Thyroid gland (tissue), 4 donors: Measurements from ENCODE around the gene PAQR8. TPM values are rescaled to one million over a fixed set of nuclear protein-coding genes. Genes with fewer than 3 reads are reported as not detected.

Source experiments
- DNase-seq, 2 donors: peaks; one replicate each; pipeline ENCODE4 v3.0.0-alpha.2; 2019
- H3K27ac ChIP-seq, 3 donors: fragments of 200-600 bp; sonication (generic); 1 replicate in 2 of 3; 2 replicates in 1 of 3; pipeline ENCODE4 v1.5.1; 2016 to 2019; ENCODE audit warnings: mild to moderate bottlenecking in 1 of 3, moderate library complexity in 1 of 3
- H3K27me3 ChIP-seq: fragments of 200-600 bp; sonication (generic); one replicate; pipeline ENCODE4 v1.5.1; 2019
- H3K36me3 ChIP-seq, 2 donors: fragments of 200-600 bp; sonication (generic); one replicate each; pipeline ENCODE4 v1.5.1; 2016 to 2019
- H3K4me1 ChIP-seq, 2 donors: fragments of 200-600 bp; sonication (generic); one replicate each; pipeline ENCODE4 v1.5.1; 2017 to 2019
- H3K4me3 ChIP-seq, 3 donors: fragments of 200-600 bp; sonication (generic); replicated peaks in 1 of 3; 1 replicate in 2 of 3; 2 replicates in 1 of 3; pipeline ENCODE4 v1.5.1; 2016; ENCODE audit warnings: mild to moderate bottlenecking in 1 of 3
- H3K9me3 ChIP-seq: fragments of 200-600 bp; sonication (generic); one replicate; pipeline ENCODE4 v1.5.1; 2017
- POLR2A ChIP-seq, 2 donors: fragments of 450-650 bp; IDR thresholded peaks; one replicate each; pipeline ENCODE4 v1.6.1; 2017; ENCODE audit warnings: antibody characterized with exemption in 2 of 2, mild to moderate bottlenecking in 2 of 2, moderate library complexity in 1 of 2
- WGBS, 2 donors: methylation state at CpG; one replicate each; pipeline ENCODE4 v1.1.5; 2017; 5-methylcytosine and 5-hydroxymethylcytosine counted together
- intact Hi-C: fragments of 100-400 bp; cut with DNase I; formaldehyde crosslinking; loops from one replicate; pipeline ENCODE4 v1.15.1; 2023
- total RNA-seq, 4 donors: library from RNA; depleted of rRNA; stranded (reverse); fragments of >200 nt; gene quantifications; one replicate each; pipeline ENCODE4 v1.2.3, GENCODE V29; 2016
- TF ChIP-seq, protein P1 (sequence below), 6 experiments: fragments of 200-600 bp in 3 of 6; fragments of 450-650 bp in 3 of 6; sonication (generic) in 3 of 6; IDR thresholded peaks; one replicate each; pipeline ENCODE4 v1.5.1; 2016 to 2019; ENCODE audit warnings: antibody characterized with exemption in 6 of 6, mild to moderate bottlenecking in 2 of 6, inconsistent platforms in 1 of 6, moderate library complexity in 1 of 6

The PAQR8 gene
- total RNA-seq, 4 donors from 2014 or later: 2.7 to 9.7 (median 5.4) TPM

DNA sequence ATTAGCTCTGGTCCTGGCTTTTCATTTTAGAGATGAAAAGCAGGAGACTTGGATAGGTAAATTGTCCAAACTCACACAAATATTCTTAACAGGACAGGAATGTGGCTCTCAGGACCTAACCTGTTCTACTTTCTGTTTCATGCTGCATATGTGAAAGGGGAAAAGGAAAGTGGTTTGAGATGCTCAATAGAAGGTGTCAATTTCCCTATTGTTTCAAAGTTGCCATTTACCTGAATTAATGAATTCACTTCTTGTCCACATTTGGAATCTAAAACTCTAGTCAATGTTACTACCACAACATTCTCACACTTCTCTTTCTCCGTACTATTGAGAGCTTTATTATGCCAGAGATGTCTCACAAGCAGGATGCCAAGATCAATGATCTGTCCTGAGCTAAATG is 53.4 kb downstream of the PAQR8 start:
- no peak for DNase-seq
- H3K4me3 ChIP-seq: no peak overlapping the region
- H3K36me3 ChIP-seq: no peaks in the 10 kb centered on the region
- intact Hi-C loops: no loop called here
- 89 to 94% methylated on average over 1 of the region's 1 CpG for WGBS, 2 donors
- no peaks in the 10 kb centered on the region for H3K9me3 ChIP-seq
- TF ChIP-seq, protein P1, sequence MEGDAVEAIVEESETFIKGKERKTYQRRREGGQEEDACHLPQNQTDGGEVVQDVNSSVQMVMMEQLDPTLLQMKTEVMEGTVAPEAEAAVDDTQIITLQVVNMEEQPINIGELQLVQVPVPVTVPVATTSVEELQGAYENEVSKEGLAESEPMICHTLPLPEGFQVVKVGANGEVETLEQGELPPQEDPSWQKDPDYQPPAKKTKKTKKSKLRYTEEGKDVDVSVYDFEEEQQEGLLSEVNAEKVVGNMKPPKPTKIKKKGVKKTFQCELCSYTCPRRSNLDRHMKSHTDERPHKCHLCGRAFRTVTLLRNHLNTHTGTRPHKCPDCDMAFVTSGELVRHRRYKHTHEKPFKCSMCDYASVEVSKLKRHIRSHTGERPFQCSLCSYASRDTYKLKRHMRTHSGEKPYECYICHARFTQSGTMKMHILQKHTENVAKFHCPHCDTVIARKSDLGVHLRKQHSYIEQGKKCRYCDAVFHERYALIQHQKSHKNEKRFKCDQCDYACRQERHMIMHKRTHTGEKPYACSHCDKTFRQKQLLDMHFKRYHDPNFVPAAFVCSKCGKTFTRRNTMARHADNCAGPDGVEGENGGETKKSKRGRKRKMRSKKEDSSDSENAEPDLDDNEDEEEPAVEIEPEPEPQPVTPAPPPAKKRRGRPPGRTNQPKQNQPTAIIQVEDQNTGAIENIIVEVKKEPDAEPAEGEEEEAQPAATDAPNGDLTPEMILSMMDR (IDR thresholded peaks at IDR 0.05): no peak
- TF ChIP-seq POLR2A (IDR thresholded peaks at IDR 0.05): no peak
- H3K27me3 ChIP-seq: no peaks in the 10 kb centered on the region
- H3K27ac ChIP-seq: no peak overlapping the region
- H3K4me1 ChIP-seq: peaks cover 7 to 20% of the 10 kb centered on the region in 2 donors

DNA sequence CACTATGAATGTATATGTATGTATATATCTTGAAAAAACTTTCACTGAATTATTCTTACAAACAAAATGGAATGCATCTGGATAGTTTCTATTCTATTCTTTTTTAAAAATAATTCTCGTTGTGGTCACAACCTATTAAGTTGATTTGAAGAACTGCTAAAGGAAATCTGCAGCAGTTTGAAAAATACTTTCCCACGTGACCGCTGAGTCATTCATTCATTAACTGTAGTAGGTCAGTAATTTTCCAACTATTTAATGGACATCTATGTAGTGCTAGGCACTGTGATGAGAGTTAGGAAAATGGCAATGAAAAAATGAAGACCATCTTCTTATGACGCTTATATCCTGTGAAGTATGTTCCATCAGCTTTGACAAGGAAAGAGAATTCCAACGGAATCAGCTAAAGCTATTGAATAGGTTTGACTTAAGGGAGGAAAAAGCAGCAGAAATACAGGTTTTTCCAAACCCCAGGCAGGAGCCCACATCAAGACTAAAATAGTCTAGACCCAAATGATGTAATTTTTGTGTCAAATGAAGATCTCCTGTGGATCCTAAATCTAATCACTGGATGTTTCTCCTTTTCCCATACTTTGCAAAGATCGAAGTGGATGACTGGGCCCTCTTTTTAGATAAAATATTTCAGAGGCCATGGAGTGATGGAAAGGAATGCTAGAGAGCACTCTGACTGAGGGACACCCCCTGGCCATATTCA is 54.1 kb downstream of the PAQR8 start:
- no peak for TF ChIP-seq POLR2A (IDR thresholded peaks at IDR 0.05)
- TF ChIP-seq, protein P1 (IDR thresholded peaks at IDR 0.05): no peak
- no peak overlapping the region for H3K27ac ChIP-seq

DNA sequence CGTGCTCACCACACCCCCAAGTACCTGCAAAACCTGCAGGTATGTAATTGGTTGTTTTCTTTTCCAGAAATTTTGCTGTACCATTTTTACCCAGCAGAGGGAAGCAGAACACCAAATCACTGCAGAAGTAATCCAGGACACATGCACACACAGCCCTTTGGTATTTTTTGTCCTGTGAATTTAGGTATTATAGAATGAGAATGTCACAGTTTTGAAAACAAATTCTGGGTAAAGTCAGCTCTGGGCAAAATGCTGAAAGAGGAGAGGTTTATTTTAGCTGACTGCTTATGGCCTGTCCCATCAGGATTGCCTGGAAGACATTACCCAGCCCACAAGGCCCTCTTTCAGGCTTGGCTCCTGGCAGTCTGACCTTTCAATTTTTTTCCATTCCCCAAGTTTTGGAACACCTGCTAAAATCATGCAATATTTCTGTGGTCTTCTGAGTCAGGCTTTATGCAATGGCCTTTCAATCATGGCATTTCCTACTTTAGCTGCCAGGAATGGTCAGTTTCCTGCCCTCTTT is 54.7 kb downstream of the PAQR8 start:
- Histone ChIP-seq H3K9me3 (no peaks in the 10 kb centered on the region), H3K27ac (peak overlapping the region in 1 of 3 donors; percentile 41), H3K27me3 (no peaks in the 10 kb centered on the region), H3K36me3 (no peaks in the 10 kb centered on the region), H3K4me3 (no peak overlapping the region), H3K4me1 (peaks cover 7 to 26% of the 10 kb centered on the region in 2 donors)
- 0% methylated on average over 1 of the region's 1 CpG for WGBS, 2 donors
- intact Hi-C loops: loop anchor here (2.0 kb wide), 1 partner anchor 246 kb away; no protein-coding TSS in a partner anchor
- TF ChIP-seq, protein P1 (IDR thresholded peaks at IDR 0.05): peak in 5 of 6 experiments; percentile 58 to 95 (median 86)
- no peak for TF ChIP-seq POLR2A (IDR thresholded peaks at IDR 0.05)
- DNase-seq: peak in 1 of 2 donors; percentile 35

More for the DNA sequence above, 54.1 kb downstream of the PAQR8 start:
- Histone ChIP-seq H3K27me3 (no peaks in the 10 kb centered on the region), H3K4me3 (no peak overlapping the region), H3K4me1 (peaks cover 7 to 26% of the 10 kb centered on the region in 2 donors), H3K9me3 (no peaks in the 10 kb centered on the region), H3K36me3 (no peaks in the 10 kb centered on the region)
- 66 to 67% methylated on average over 6 of the region's 6 CpGs for WGBS, 2 donors
- intact Hi-C loops: loop anchor here (2.0 kb wide), 1 partner anchor 247 kb away; no protein-coding TSS in a partner anchor
- peak in 1 of 2 donors; percentile 32 for DNase-seq

GRCh38 chr6:52417675-52418111 is 55.7 kb downstream of the PAQR8 start:
- Histone ChIP-seq H3K36me3 (no peaks in the 10 kb centered on the region), H3K27ac (peak overlapping the region in 1 of 3 donors; percentile 41), H3K4me3 (no peak overlapping the region), H3K4me1 (peaks cover 7 to 26% of the 10 kb centered on the region in 2 donors), H3K9me3 (no peaks in the 10 kb centered on the region), H3K27me3 (no peaks in the 10 kb centered on the region)
- 61 to 73% methylated on average over 5 of the region's 5 CpGs for WGBS, 2 donors
- no peak for TF ChIP-seq POLR2A (IDR thresholded peaks at IDR 0.05)
- TF ChIP-seq, protein P1 (IDR thresholded peaks at IDR 0.05): no peak
- peak in 1 of 2 donors; percentile 18 for DNase-seq
- intact Hi-C loops: loop anchor here (2.0 kb wide), 1 partner anchor 245 kb away; no protein-coding TSS in a partner anchor

GRCh38 chr6:52418606-52419005 is 56.7 kb downstream of the PAQR8 start:
- intact Hi-C loops: no loop called here
- 80 to 85% methylated on average over 2 of the region's 2 CpGs for WGBS, 2 donors
- Histone ChIP-seq H3K4me3 (no peak overlapping the region), H3K27ac (no peak overlapping the region), H3K9me3 (no peaks in the 10 kb centered on the region), H3K4me1 (peaks cover 7 to 26% of the 10 kb centered on the region in 2 donors), H3K36me3 (no peaks in the 10 kb centered on the region), H3K27me3 (no peaks in the 10 kb centered on the region)
- TF ChIP-seq POLR2A (IDR thresholded peaks at IDR 0.05): no peak
- TF ChIP-seq, protein P1 (IDR thresholded peaks at IDR 0.05): no peak
- DNase-seq: no peak
